Right lobe of liver (tissue), 4 donors: ENCODE results near the gene RANBP17.

Source experiments
- CTCF ChIP-seq, 4 donors: fragments of 200-600 bp in 3 of 4; fragments of 450-650 bp in 1 of 4; IDR thresholded peaks; one replicate each; pipeline versions ENCODE4 v1.5.1 to v1.8.0; 2016 to 2022; ENCODE audit warnings: antibody characterized with exemption in 4 of 4, mild to moderate bottlenecking in 2 of 4
- POLR2A ChIP-seq: fragments of 450-650 bp; IDR thresholded peaks from one replicate; pipeline ENCODE4 v1.6.1; 2017; ENCODE audit warnings: antibody characterized with exemption, mild to moderate bottlenecking
- donor health status: DM: no; HTN: no; CAD: no.
- donor health status: DM: no; HTN: no; CAD: no.
- donor health status: DM: no; HTN: yes; CAD: no.

GRCh38 chr5:170844651-170845050 lies 17.2 kb upstream of the RANBP17 start:
- TF ChIP-seq CTCF (IDR thresholded peaks at IDR 0.05) = no peak
- TF ChIP-seq POLR2A = no peak
